ENCODE results near the gene C10orf120. TPM values are rescaled to one million over a fixed set of nuclear protein-coding genes. Genes with fewer than 3 reads are reported as not detected.

Gene C10orf120
- total RNA-seq: not detected

GRCh38 chr10:122699796-122700455 lies at the start of gene C10orf120:
C10orf120 (minus strand) TSS chr10:122699846; CDS start chr10:122699790, 56 bp downstream.
- Mint-ChIP-seq H3K9me3 (no peaks in the 10 kb centered on the region), H3K27me3 (no peaks in the 10 kb centered on the region), H3K4me3 (no peak within 1 kb of the TSS), H3K4me1 (no peaks in the 10 kb centered on the region), H3K27ac (no peak within 1 kb of the TSS), H3K36me3 (ENCODE audit: low read depth) (no peaks in the 10 kb centered on the region)
- ATAC-seq (replicated peaks): no peak

- ATAC-seq (replicated peaks): no peak
- H3K4me1 Mint-ChIP-seq: no peaks in the 10 kb centered on the region
- peaks cover 19% of the 10 kb centered on the region for H3K27me3 Mint-ChIP-seq
- H3K9me3 Mint-ChIP-seq: no peaks in the 10 kb centered on the region
- no peak overlapping the region for H3K4me3 Mint-ChIP-seq
- H3K27ac Mint-ChIP-seq: no peak overlapping the region
- no peaks in the 10 kb centered on the region for H3K36me3 Mint-ChIP-seq (ENCODE audit: low read depth)
These were observed 48.9 kb upstream of the C10orf120 start for GRCh38 chr10:122748496-122748895.

DNA sequence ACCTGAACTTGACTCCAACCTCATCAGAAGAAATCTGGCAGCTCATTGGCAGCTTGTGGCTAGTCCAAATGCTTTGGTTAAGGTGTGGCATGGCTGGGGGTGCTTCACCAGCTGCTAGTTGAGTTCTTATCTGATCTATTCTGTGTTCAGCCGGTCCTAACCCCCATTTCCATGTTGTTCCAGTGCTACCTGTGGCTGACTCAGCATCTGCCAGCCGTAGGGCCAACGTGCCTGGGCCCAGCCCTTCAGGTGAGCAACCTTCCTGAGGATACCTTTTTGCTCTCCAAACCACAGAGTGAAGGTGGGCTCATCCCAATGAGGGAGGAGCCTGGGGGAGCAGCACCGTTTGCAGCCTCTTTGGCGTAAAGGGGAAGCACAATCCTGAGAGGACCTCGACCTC lies 46.8 kb upstream of the C10orf120 start:
- Mint-ChIP-seq H3K4me1 (no peaks in the 10 kb centered on the region), H3K27ac (no peak overlapping the region), H3K27me3 (peaks cover 20% of the 10 kb centered on the region), H3K4me3 (no peak overlapping the region), H3K36me3 (ENCODE audit: low read depth) (no peaks in the 10 kb centered on the region), H3K9me3 (no peaks in the 10 kb centered on the region)
- no peak for ATAC-seq (replicated peaks)

- H3K4me3 Mint-ChIP-seq: no peak overlapping the region
- H3K36me3 Mint-ChIP-seq (ENCODE audit: low read depth): no peaks in the 10 kb centered on the region
- H3K4me1 Mint-ChIP-seq: no peaks in the 10 kb centered on the region
- H3K9me3 Mint-ChIP-seq: no peaks in the 10 kb centered on the region
- peaks cover 21% of the 10 kb centered on the region for H3K27me3 Mint-ChIP-seq
- no peak overlapping the region for H3K27ac Mint-ChIP-seq
- no peak for ATAC-seq (replicated peaks)
These were observed 44.6 kb upstream of the C10orf120 start for GRCh38 chr10:122744257-122744656.

GRCh38 chr10:122740640-122741039 lies 41.0 kb upstream of the C10orf120 start:
- peaks cover 22% of the 10 kb centered on the region for H3K27me3 Mint-ChIP-seq
- no peaks in the 10 kb centered on the region for H3K4me1 Mint-ChIP-seq

DNA sequence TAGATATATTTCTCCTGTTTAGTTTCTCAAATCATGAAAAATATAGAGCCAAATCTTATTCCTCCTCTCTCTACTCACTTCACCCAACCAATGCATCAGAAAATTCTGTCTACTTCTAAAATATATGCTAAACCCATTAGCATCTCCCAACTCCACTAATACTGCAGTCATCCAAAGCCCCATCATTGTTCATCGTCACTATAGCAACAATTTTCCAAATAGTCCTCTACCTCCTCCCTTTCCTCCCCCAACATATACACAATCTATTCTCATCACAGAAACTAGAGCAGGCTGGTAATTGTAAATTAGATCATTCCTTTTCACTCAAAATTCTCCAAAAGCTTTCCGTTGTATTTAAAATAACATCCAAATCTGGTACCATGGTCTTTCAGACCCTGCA lies 38.4 kb upstream of the C10orf120 start:
- H3K27me3 Mint-ChIP-seq: peaks cover 19% of the 10 kb centered on the region
- H3K27ac Mint-ChIP-seq: no peak overlapping the region
- no peaks in the 10 kb centered on the region for H3K36me3 Mint-ChIP-seq (ENCODE audit: low read depth)
- no peak for ATAC-seq (replicated peaks)
- no peak overlapping the region for H3K4me3 Mint-ChIP-seq
- H3K9me3 Mint-ChIP-seq: no peaks in the 10 kb centered on the region
- no peaks in the 10 kb centered on the region for H3K4me1 Mint-ChIP-seq

More at GRCh38 chr10:122740640-122741039, 41.0 kb upstream of the C10orf120 start:
- no peak overlapping the region for H3K27ac Mint-ChIP-seq
- no peaks in the 10 kb centered on the region for H3K9me3 Mint-ChIP-seq
- H3K4me3 Mint-ChIP-seq: no peak overlapping the region
- ATAC-seq (replicated peaks): no peak
- H3K36me3 Mint-ChIP-seq (ENCODE audit: low read depth): no peaks in the 10 kb centered on the region

- no peak overlapping the region for H3K27ac Mint-ChIP-seq
- no peak overlapping the region for H3K4me3 Mint-ChIP-seq
- ATAC-seq (replicated peaks): no peak
- H3K27me3 Mint-ChIP-seq: peaks cover 26% of the 10 kb centered on the region
- no peaks in the 10 kb centered on the region for H3K4me1 Mint-ChIP-seq
- H3K36me3 Mint-ChIP-seq (ENCODE audit: low read depth): no peaks in the 10 kb centered on the region
- H3K9me3 Mint-ChIP-seq: no peaks in the 10 kb centered on the region
These were observed 34.5 kb upstream of the C10orf120 start for GRCh38 chr10:122733931-122734665.

GRCh38 chr10:122733443-122733842 lies 33.8 kb upstream of the C10orf120 start:
- no peak for ATAC-seq (replicated peaks)
- H3K4me1 Mint-ChIP-seq: no peaks in the 10 kb centered on the region
- H3K9me3 Mint-ChIP-seq: no peaks in the 10 kb centered on the region
- no peak overlapping the region for H3K27ac Mint-ChIP-seq
- peaks cover 27% of the 10 kb centered on the region for H3K27me3 Mint-ChIP-seq
- H3K36me3 Mint-ChIP-seq (ENCODE audit: low read depth): no peaks in the 10 kb centered on the region
- no peak overlapping the region for H3K4me3 Mint-ChIP-seq

DNA sequence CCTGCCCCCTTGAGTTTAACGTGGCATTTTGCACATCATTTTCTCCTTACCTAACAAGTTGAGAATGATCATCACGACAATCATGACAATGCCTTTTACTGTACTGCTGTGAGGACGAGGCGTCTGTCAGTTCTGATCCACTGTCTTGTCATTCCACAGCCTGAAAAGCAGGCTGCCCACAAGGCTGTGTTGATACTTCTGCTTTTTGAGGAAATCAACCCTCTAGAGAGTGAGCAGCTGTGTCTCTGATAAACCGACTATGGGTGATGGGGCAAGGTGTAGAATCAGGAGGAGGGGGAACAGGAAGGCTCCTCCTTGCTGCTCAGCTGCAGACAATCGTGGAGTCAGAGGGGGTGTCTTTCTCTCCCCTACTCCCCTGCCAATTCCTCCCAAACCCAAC lies 30.6 kb upstream of the C10orf120 start:
- no peaks in the 10 kb centered on the region for H3K4me1 Mint-ChIP-seq
- no peak for ATAC-seq (replicated peaks)
- no peak overlapping the region for H3K27ac Mint-ChIP-seq
- no peaks in the 10 kb centered on the region for H3K36me3 Mint-ChIP-seq (ENCODE audit: low read depth)
- no peak overlapping the region for H3K4me3 Mint-ChIP-seq
- H3K27me3 Mint-ChIP-seq: peaks cover 24% of the 10 kb centered on the region
- no peaks in the 10 kb centered on the region for H3K9me3 Mint-ChIP-seq

GRCh38 chr10:122729126-122729525 lies 29.5 kb upstream of the C10orf120 start:
- Mint-ChIP-seq H3K27me3 (peaks cover 24% of the 10 kb centered on the region), H3K9me3 (no peaks in the 10 kb centered on the region), H3K4me1 (no peaks in the 10 kb centered on the region), H3K4me3 (no peak overlapping the region), H3K36me3 (ENCODE audit: low read depth) (no peaks in the 10 kb centered on the region), H3K27ac (no peak overlapping the region)
- ATAC-seq (replicated peaks): no peak

GRCh38 chr10:122727426-122727825 lies 27.8 kb upstream of the C10orf120 start:
- Mint-ChIP-seq H3K4me1 (no peaks in the 10 kb centered on the region), H3K36me3 (ENCODE audit: low read depth) (no peaks in the 10 kb centered on the region), H3K4me3 (no peak overlapping the region), H3K9me3 (no peaks in the 10 kb centered on the region), H3K27me3 (peaks cover 17% of the 10 kb centered on the region), H3K27ac (no peak overlapping the region)
- ATAC-seq (replicated peaks): no peak

GRCh38 chr10:122725768-122726167 lies 26.1 kb upstream of the C10orf120 start:
- Mint-ChIP-seq H3K27ac (no peak overlapping the region), H3K4me3 (no peak overlapping the region), H3K4me1 (no peaks in the 10 kb centered on the region), H3K36me3 (ENCODE audit: low read depth) (no peaks in the 10 kb centered on the region), H3K27me3 (peaks cover 11% of the 10 kb centered on the region), H3K9me3 (no peaks in the 10 kb centered on the region)
- ATAC-seq (replicated peaks): no peak

DNA sequence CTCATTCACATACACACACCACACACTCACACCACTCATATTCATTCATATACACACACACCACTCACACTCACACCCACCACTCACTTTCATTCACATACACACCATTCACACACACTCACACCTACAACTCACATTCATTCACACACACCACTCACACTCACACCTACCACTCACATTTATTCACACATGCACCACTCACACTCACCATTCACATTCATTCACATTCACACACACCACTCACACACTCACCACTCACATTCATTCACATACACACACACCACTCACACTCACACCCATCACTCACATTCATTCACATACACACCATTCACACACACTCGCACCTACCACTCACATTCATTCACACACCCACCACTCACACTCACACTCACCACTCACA lies 25.4 kb upstream of the C10orf120 start:
- Mint-ChIP-seq H3K27ac (no peak overlapping the region), H3K27me3 (peaks cover 15% of the 10 kb centered on the region), H3K9me3 (no peaks in the 10 kb centered on the region), H3K4me3 (no peak overlapping the region), H3K4me1 (no peaks in the 10 kb centered on the region), H3K36me3 (ENCODE audit: low read depth) (no peaks in the 10 kb centered on the region)
- ATAC-seq (replicated peaks): no peak

DNA sequence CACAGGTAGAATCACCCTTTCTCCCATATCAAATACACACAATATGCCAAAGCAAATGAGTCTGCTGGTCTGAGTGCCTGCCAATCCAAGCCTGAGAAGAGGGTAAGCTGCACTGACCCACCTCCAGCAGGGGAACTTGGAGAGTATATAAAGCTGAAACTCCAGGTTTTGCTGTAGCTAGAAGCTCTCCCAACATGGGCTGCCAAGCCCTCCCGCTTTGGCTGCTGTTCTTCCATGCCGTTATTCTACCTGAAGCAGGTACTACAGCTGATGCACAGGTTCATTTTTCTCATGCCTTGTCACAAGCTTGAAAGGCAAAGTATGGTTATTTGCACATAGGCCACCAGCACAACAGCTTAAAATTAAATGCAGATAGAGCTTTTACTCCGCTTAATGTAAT lies 21.5 kb upstream of the C10orf120 start:
- Mint-ChIP-seq H3K4me1 (no peaks in the 10 kb centered on the region), H3K9me3 (no peaks in the 10 kb centered on the region), H3K4me3 (no peak overlapping the region), H3K36me3 (ENCODE audit: low read depth) (no peaks in the 10 kb centered on the region), H3K27ac (no peak overlapping the region), H3K27me3 (peaks cover 17% of the 10 kb centered on the region)
- ATAC-seq (replicated peaks): no peak

DNA sequence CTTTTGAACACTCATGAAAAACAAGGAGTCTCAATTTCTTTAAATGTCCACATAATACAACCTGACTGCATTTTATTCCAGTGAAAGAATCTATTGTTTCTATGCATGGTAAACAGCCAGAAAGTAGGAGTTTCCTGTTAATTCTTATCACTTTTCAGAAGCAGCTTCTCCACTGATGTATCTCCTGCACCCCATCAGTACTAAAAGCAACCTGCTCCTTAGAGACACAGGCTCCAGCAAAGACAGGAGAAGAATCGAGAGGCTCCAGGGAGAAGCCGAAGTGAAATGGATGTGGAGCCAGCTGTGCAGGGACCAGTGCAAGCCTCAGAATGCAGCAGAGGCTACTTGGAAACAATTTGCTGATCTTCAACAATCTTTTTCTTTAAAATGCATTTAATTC lies 16.4 kb upstream of the C10orf120 start:
- ATAC-seq (replicated peaks): no peak

More for the DNA sequence above, 16.4 kb upstream of the C10orf120 start:
- no peak overlapping the region for H3K4me3 Mint-ChIP-seq
- H3K4me1 Mint-ChIP-seq: no peaks in the 10 kb centered on the region
- no peaks in the 10 kb centered on the region for H3K9me3 Mint-ChIP-seq
- H3K27me3 Mint-ChIP-seq: peaks cover 17% of the 10 kb centered on the region
- no peak overlapping the region for H3K27ac Mint-ChIP-seq
- H3K36me3 Mint-ChIP-seq (ENCODE audit: low read depth): no peaks in the 10 kb centered on the region

All from activated T-helper 17 cell treated with anti-CD3 and anti-CD28 coated beads, Interleukin-2, amount 50 U/mL, for 72 hours (primary cell).